NCI-H128 (cell line): ENCODE measurements around the gene MED17.
A peak's percentile ranks its signal among the peaks of the same experiment; 100 is the strongest.
"Not testable (repeated sequence)": the region's sequence is repeated elsewhere in the genome, so short reads cannot be mapped to it uniquely, and the experiment has no call there.

ENCODE experiments used
- DNase-seq: peaks from one replicate; lab custom pipeline; 2025; ENCODE audit not compliant: unreplicated experiment; lab: John Stamatoyannopoulos, UW

Gene MED17, protein sequence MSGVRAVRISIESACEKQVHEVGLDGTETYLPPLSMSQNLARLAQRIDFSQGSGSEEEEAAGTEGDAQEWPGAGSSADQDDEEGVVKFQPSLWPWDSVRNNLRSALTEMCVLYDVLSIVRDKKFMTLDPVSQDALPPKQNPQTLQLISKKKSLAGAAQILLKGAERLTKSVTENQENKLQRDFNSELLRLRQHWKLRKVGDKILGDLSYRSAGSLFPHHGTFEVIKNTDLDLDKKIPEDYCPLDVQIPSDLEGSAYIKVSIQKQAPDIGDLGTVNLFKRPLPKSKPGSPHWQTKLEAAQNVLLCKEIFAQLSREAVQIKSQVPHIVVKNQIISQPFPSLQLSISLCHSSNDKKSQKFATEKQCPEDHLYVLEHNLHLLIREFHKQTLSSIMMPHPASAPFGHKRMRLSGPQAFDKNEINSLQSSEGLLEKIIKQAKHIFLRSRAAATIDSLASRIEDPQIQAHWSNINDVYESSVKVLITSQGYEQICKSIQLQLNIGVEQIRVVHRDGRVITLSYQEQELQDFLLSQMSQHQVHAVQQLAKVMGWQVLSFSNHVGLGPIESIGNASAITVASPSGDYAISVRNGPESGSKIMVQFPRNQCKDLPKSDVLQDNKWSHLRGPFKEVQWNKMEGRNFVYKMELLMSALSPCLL

GRCh38 chr11:93784145-93784934 is at the start of gene MED17:
Gene MED17, plus strand, starts transcription at chr11:93784282. Its CDS starts 232 bp downstream, at chr11:93784514.
- DNase-seq = peak; percentile 95

GRCh38 chr11:93734427-93735222 is 49.5 kb upstream of the MED17 start:
- DNase-seq = no peak

DNA sequence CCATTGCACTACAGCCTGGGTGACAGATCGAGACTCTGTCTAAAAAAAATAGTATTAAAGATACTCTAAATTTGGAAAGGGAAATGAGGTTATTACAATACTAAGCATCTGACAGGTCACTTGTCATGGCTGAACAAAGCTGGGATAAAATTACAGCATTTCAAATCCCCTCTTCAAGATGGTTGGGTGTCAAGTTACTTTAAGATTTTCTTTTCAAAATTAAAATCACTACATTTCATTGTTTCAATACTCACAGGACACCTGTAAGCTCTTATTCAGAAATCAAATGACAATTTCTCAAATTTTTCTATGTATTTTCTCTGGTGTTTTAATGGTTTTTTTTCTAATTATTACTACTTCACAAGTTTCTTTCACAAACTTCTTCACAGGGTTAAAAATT is 48.5 kb upstream of the MED17 start:
- no peak for DNase-seq

DNA sequence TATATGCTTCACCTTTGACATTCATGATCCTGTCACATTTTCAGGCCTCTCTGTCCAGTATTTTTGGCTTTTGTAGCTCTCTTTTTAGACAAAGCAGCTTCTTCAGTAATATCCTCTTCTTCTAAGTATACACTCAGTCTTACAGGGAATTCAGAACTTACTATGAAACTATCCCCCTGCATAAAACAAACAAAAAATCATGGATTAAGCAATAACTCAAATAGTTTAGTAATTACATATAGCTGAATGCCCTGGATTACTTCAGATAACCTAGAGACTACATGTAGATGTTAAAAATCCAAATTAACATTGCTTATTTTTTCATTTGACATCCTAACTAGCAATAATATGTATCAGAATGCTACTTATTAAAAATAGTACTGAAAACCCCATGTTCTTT is 48.0 kb upstream of the MED17 start:
- DNase-seq = no peak

- DNase-seq = no peak
Measured at GRCh38 chr11:93737904-93738612, 46.0 kb upstream of the MED17 start.

GRCh38 chr11:93738647-93739081 is 45.4 kb upstream of the MED17 start:
- DNase-seq = no peak

- no peak for DNase-seq
Measured at GRCh38 chr11:93740031-93740729, 43.9 kb upstream of the MED17 start.

- DNase-seq = peak; percentile 17
Measured at GRCh38 chr11:93740730-93741093, 43.4 kb upstream of the MED17 start.

- DNase-seq = peak; percentile 98
Measured at GRCh38 chr11:93741094-93741881, 42.8 kb upstream of the MED17 start, which contains the start of the genes C11orf54 and TAF1D. Gene C11orf54, plus strand, starts transcription at chr11:93741672. Its CDS starts 5,722 bp downstream, at chr11:93747394. Gene TAF1D, minus strand, starts transcription at chr11:93741495. Its CDS starts 2,191 bp downstream, at chr11:93739304.

DNA sequence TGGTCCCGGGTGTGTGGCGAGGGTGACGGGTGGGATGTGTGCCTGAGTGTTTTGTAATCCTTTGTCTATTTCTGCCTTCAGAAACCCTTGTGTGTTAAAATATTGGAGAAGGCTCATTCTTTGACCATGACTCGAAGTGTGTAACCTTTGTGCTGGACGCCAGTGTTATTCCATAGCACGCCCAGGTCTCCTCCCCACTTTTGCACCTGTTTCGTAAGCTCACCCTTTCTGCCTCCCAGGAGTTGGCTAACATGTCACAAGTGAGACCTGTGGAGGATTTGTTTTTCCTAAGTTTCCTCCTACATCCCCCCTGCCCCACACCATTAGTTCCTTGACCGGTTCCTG is 42.2 kb upstream of the MED17 start:
- DNase-seq = no peak

GRCh38 chr11:93743291-93743690 is 40.8 kb upstream of the MED17 start:
- no peak for DNase-seq

DNA sequence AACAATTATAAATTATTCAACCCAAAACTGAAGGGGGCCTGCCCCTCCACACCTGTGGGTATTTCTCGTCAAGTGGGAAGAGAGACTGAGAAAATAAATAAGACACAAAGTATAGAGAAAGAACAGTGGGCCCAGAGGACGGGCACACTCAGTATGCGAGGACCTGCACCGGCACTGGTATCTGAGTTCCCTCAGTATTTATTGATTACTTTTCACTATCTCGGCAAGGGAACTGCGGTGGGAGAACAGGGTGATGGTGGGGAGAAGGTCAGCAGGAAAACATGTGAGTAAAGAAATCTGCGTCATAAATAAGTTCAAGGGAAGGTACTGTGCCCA is 39.4 kb upstream of the MED17 start:
- DNase-seq = no peak

DNA sequence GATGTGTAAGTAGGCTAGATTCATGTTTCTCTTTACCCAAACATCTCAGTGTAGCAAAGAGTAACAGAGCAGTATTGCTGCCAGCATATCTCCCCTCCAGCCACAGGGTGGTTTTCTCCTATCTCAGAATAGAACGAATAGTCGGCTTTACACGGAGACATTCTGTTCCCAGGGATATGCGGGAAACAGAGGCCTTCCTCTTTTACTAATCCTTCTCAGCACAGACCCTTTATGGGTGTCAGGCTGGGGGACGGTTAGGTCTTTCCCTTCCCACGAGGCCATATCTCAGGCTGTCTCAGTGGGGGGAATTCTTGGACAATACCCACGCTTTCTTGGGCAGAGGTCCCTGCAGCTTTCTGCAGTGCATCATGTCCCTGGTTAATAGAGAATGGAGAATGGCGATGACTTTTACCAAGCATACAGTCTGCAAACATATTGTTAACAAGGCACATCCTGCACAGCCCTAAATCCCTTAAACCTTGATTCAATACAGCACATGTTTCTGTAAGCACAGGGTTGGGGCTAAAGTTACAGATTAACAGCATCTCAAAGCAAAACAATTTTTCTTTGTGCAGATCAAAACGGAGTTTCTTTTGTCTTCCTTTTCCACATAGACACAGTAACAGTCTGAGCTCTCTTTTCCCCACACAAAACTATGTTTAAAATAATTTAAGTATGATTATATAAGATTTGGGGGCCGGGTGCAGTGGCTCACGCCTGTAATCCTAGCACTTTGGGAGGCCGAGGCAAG is 38.9 kb upstream of the MED17 start:
- DNase-seq = not testable (repeated sequence)

GRCh38 chr11:93746101-93746500 is 38.0 kb upstream of the MED17 start:
- no peak for DNase-seq

- DNase-seq = no peak
Measured at GRCh38 chr11:93747122-93747521, 37.0 kb upstream of the MED17 start.

DNA sequence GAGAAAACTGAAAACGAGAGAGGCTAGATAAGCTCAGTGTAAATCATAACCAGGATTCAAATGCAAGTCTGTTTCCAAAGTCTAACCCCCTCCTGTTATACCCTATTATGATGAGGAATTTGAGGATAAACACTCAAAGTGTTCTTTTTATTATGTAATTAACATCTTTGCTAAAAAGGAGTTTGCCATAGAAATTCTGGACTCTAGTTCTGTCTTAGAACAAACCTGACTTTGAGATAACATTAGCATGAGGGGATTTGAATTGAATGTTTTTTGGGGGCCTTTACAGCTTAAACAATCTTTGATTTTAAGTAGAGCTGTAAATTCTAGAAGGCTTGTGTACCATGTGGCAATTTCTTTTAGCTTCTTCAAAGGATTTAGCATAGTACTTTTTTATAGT is 33.1 kb upstream of the MED17 start:
- DNase-seq = no peak

DNA sequence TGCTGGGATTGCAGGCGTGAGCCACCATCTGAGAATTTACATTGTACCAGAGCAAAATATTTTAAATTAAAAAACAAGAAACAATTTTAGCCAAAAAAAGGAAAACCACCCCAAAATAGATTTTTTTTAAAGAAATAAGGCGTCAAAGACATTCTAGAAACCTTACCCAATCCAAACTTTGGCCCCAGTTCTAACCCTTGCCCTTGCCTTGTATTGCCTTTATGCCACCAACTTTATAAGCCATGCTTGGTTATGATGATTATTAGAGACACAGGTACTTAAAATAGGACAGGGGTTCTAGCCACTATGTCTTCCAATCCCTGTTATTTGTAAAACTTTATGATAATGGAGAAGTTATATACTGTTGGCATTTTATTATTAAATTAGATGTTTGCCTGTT is 30.8 kb upstream of the MED17 start:
- no peak for DNase-seq

GRCh38 chr11:93756748-93757147 is 27.3 kb upstream of the MED17 start:
- no peak for DNase-seq
